ENCODE results near the gene NBEA. TPM values are rescaled to one million over a fixed set of nuclear protein-coding genes. Genes with fewer than 3 reads are reported as not detected.

The NBEA gene
- total and polyA plus RNA-seq, 11 donors, result 5.0 to 39.2 (median 23.2) TPM

GRCh38 chr13:35561540-35561939, 619.5 kb downstream of the NBEA start:
- DNase-seq (no peak), ATAC-seq (no peak)
- no peak overlapping the region for H3K4me3 ChIP-seq
- 66 to 96% (median 94%) methylated on average over 2 of the region's 2 CpGs for WGBS, 4 donors
- no peaks in the 10 kb centered on the region for H3K36me3 ChIP-seq
- H3K9me3 ChIP-seq, result no peaks in the 10 kb centered on the region
- H3K27me3 ChIP-seq, result no peaks in the 10 kb centered on the region
- intact Hi-C loops (cut with DNase I), result loop anchor here in 1 of 10 donors (10.0 kb wide), 1 partner anchor 1947 kb away; no protein-coding TSS in a partner anchor
- TF ChIP-seq CTCF (IDR thresholded peaks at IDR 0.05) (no peak), POLR2A (IDR thresholded peaks at IDR 0.05) (no peak)
- no peaks in the 10 kb centered on the region for H3K4me1 ChIP-seq
- H3K27ac ChIP-seq, result no peak overlapping the region

DNA sequence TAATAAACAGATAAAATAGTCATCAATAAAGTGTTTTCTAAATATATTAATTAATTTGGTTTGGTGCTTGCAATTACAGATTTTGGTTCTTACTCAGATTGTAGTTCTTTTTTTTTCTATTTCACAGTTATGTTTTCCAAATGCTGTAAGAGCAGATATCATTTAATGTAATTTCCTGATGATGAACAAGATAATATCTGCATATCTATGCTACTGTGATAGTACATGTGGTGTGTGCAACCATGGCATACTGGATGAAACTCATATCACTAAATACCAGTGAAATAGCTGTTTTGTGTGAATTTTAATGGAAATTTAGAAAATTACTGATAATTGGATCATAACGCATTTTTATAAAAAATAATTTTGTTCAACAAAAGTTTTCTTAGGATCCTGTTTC, 623.2 kb downstream of the NBEA start:
- DNase-seq (no peak), ATAC-seq (no peak)
- Histone ChIP-seq H3K4me3 (no peak overlapping the region), H3K27ac (no peak overlapping the region), H3K36me3 (peaks cover 0 to 20% (median 0%) of the 10 kb centered on the region in 9 donors), H3K4me1 (no peaks in the 10 kb centered on the region), H3K27me3 (no peaks in the 10 kb centered on the region), H3K9me3 (no peaks in the 10 kb centered on the region)
- no peak for TF ChIP-seq CTCF (IDR thresholded peaks at IDR 0.05)
- WGBS, 4 donors, result 93 to 99% (median 97%) methylated on average over 1 of the region's 1 CpG
- intact Hi-C loops (cut with DNase I), result loop anchor here in 1 of 10 donors (10.0 kb wide), 1 partner anchor 1950 kb away; no protein-coding TSS in a partner anchor

- Histone ChIP-seq H3K4me1 (no peaks in the 10 kb centered on the region), H3K9me3 (no peaks in the 10 kb centered on the region), H3K36me3 (peaks cover 0 to 20% (median 0%) of the 10 kb centered on the region in 9 donors), H3K27ac (no peak overlapping the region), H3K4me3 (no peak overlapping the region), H3K27me3 (no peaks in the 10 kb centered on the region)
- ATAC-seq (no peak), DNase-seq (no peak)
- intact Hi-C loops (cut with DNase I), result loop anchor here in 1 of 10 donors (10.0 kb wide), 1 partner anchor 1952 kb away; no protein-coding TSS in a partner anchor
- no peak for TF ChIP-seq CTCF (IDR thresholded peaks at IDR 0.05)
- TF ChIP-seq POLR2A (IDR thresholded peaks at IDR 0.05), result no peak
- WGBS, 4 donors, result 73 to 84% (median 77%) methylated on average over 2 of the region's 2 CpGs
These were observed 624.3 kb downstream of the NBEA start for GRCh38 chr13:35566340-35566739.

GRCh38 chr13:35567406-35567980, 625.4 kb downstream of the NBEA start:
- no peak overlapping the region for H3K27ac ChIP-seq
- intact Hi-C loops (cut with DNase I), result loop anchor here in 1 of 10 donors (10.0 kb wide), 1 partner anchor 1953 kb away; no protein-coding TSS in a partner anchor
- WGBS, 4 donors, result 91 to 98% (median 95%) methylated on average over 3 of the region's 3 CpGs

More at GRCh38 chr13:35567406-35567980, 625.4 kb downstream of the NBEA start:
- Histone ChIP-seq H3K36me3 (peaks cover 0 to 20% (median 0%) of the 10 kb centered on the region in 9 donors), H3K9me3 (no peaks in the 10 kb centered on the region), H3K4me1 (no peaks in the 10 kb centered on the region), H3K4me3 (no peak overlapping the region), H3K27me3 (no peaks in the 10 kb centered on the region)
- DNase-seq, result no peak
- ATAC-seq, result no peak
- TF ChIP-seq CTCF (IDR thresholded peaks at IDR 0.05) (no peak), POLR2A (IDR thresholded peaks at IDR 0.05) (no peak)

All from heart left ventricle (tissue), 16 donors.